HG03135 (cell line): ENCODE results near the gene PCBP3.

Experiments
- ATAC-seq: cut with Tn5 transposase; IDR thresholded peaks from one replicate; pipeline ENCODE4 v1.9.1; 2021; ENCODE audit warnings: mild to moderate bottlenecking, moderate library complexity; ENCODE audit not compliant: unreplicated experiment

PCBP3 gene

GRCh38 chr21:45747802-45748445, 104.4 kb downstream of the PCBP3 start:
- no peak for ATAC-seq

- no peak for ATAC-seq
Observed at GRCh38 chr21:45748593-45748992, 105.1 kb downstream of the PCBP3 start.

- ATAC-seq: no peak
Observed at GRCh38 chr21:45749974-45750373, 106.4 kb downstream of the PCBP3 start.

- no peak for ATAC-seq
Observed at GRCh38 chr21:45750936-45751335, 107.4 kb downstream of the PCBP3 start.

- no peak for ATAC-seq
Observed at GRCh38 chr21:45753445-45753844, 109.9 kb downstream of the PCBP3 start.

- ATAC-seq: no peak
Observed at GRCh38 chr21:45756029-45756428, 112.5 kb downstream of the PCBP3 start.

GRCh38 chr21:45756669-45757068, 113.1 kb downstream of the PCBP3 start:
- no peak for ATAC-seq

GRCh38 chr21:45761704-45762103, 118.2 kb downstream of the PCBP3 start:
- no peak for ATAC-seq

GRCh38 chr21:45763074-45763473, 119.5 kb downstream of the PCBP3 start:
- no peak for ATAC-seq

- ATAC-seq: no peak
Observed at GRCh38 chr21:45763506-45763905, 120.0 kb downstream of the PCBP3 start.

- no peak for ATAC-seq
Observed at GRCh38 chr21:45764792-45765191, 121.3 kb downstream of the PCBP3 start.

GRCh38 chr21:45765375-45765774, 121.8 kb downstream of the PCBP3 start:
- no peak for ATAC-seq

- no peak for ATAC-seq
Observed at GRCh38 chr21:45766055-45766454, 122.5 kb downstream of the PCBP3 start.

GRCh38 chr21:45766501-45766900, 123.0 kb downstream of the PCBP3 start:
- ATAC-seq: no peak

GRCh38 chr21:45767071-45768006, 123.8 kb downstream of the PCBP3 start:
- no peak for ATAC-seq

- no peak for ATAC-seq
Observed at GRCh38 chr21:45768011-45768739, 124.7 kb downstream of the PCBP3 start.

GRCh38 chr21:45768740-45769048, 125.2 kb downstream of the PCBP3 start:
- ATAC-seq: no peak

- no peak for ATAC-seq
Observed at GRCh38 chr21:45769294-45769693, 125.8 kb downstream of the PCBP3 start.

GRCh38 chr21:45769896-45770295, 126.4 kb downstream of the PCBP3 start:
- ATAC-seq: no peak

- no peak for ATAC-seq
Observed at GRCh38 chr21:45772180-45772579, 128.7 kb downstream of the PCBP3 start.

- no peak for ATAC-seq
Observed at GRCh38 chr21:45774291-45774690, 130.8 kb downstream of the PCBP3 start.

GRCh38 chr21:45776971-45777370, 133.4 kb downstream of the PCBP3 start:
- ATAC-seq: no peak
